Measurements from ENCODE around the gene CUL3. TPM values are rescaled to one million over a fixed set of nuclear protein-coding genes. Genes with fewer than 3 reads are reported as not detected.

The CUL3 gene
- total and polyA plus RNA-seq, 2 of the 13 experiments (the other 11 are each of a cell fraction or from before 2014, with no cell fraction given), result 33.2 to 62.3 TPM

DNA sequence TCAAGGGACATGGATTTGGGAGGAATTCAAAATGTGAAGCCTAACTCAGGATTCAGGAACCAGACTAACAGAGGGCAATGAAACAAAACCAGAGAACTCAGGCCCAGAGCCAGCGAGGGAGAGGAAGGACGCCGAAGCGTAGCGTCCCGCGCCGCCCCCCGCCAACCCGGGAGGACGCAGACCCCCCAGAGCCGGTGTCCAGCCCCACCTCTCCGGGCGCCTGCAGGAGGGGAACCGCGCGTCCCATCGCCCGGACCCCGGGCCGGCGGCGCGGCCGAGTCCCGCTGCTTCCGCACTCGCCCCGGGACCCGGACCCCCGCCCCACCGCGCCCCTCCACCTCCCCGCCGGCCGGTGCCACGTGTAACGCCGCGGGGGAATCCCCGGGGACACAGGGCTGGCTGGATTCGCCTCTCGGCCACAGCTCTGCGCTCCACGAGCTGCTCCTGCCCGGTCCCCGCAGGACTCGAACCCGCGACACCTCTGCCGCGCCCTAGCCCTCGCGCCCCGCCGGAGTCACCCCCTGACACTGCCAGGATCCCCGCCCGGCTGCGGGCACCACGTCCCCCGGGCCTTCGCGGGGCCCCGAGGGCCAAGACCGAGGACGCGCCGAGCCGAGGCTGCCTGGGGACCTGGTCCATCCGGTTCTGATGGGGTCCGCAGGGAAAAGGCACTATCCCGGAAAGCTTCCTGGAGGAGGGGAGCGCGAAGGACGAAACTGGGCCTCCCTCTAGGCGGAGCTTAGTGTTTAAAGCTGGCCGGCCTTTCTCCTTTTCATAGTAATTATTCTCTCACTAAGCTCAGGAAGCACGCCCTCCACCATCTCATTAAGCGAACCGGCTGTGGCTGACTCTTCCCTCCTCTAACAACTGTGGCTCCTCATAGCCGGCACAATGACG is 142.8 kb downstream of the CUL3 start (continued):
- TF ChIP-seq, protein P1, sequence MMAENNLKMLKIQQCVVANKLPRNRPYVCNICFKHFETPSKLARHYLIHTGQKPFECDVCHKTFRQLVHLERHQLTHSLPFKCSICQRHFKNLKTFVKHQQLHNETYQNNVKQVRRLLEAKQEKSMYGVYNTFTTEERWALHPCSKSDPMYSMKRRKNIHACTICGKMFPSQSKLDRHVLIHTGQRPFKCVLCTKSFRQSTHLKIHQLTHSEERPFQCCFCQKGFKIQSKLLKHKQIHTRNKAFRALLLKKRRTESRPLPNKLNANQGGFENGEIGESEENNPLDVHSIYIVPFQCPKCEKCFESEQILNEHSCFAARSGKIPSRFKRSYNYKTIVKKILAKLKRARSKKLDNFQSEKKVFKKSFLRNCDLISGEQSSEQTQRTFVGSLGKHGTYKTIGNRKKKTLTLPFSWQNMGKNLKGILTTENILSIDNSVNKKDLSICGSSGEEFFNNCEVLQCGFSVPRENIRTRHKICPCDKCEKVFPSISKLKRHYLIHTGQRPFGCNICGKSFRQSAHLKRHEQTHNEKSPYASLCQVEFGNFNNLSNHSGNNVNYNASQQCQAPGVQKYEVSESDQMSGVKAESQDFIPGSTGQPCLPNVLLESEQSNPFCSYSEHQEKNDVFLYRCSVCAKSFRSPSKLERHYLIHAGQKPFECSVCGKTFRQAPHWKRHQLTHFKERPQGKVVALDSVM (CRISPR knock-in tag; IDR thresholded peaks at IDR 0.05), result no peak
- no peak for TF ChIP-seq FOXJ3 (CRISPR knock-in tag; IDR thresholded peaks at IDR 0.05; ENCODE audit: borderline replicate concordance)
- no peak for TF ChIP-seq POLR2AphosphoS2 (IDR thresholded peaks at IDR 0.05; ENCODE audit: low read depth, low read length)
- no peak for TF ChIP-seq ZIK1 (CRISPR knock-in tag; IDR thresholded peaks at IDR 0.05; ENCODE audit: borderline replicate concordance, low read depth)
- TF ChIP-seq CBX5 (CRISPR knock-in tag; IDR thresholded peaks at IDR 0.05; ENCODE audit: borderline replicate concordance), result no peak
- TF ChIP-seq, protein P2, sequence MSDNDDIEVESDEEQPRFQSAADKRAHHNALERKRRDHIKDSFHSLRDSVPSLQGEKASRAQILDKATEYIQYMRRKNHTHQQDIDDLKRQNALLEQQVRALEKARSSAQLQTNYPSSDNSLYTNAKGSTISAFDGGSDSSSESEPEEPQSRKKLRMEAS (IDR thresholded peaks at IDR 0.05), result peak; percentile 28; the same call in 1 of the 2 replicates
- TF ChIP-seq, protein P3, sequence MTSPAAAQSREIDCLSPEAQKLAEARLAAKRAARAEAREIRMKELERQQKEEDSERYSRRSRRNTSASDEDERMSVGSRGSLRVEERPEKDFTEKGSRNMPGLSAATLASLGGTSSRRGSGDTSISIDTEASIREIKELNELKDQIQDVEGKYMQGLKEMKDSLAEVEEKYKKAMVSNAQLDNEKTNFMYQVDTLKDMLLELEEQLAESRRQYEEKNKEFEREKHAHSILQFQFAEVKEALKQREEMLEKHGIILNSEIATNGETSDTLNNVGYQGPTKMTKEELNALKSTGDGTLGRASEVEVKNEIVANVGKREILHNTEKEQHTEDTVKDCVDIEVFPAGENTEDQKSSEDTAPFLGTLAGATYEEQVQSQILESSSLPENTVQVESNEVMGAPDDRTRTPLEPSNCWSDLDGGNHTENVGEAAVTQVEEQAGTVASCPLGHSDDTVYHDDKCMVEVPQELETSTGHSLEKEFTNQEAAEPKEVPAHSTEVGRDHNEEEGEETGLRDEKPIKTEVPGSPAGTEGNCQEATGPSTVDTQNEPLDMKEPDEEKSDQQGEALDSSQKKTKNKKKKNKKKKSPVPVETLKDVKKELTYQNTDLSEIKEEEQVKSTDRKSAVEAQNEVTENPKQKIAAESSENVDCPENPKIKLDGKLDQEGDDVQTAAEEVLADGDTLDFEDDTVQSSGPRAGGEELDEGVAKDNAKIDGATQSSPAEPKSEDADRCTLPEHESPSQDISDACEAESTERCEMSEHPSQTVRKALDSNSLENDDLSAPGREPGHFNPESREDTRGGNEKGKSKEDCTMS (CRISPR knock-in tag; conservative IDR thresholded peaks at IDR 0.05), result no peak
- TF ChIP-seq, protein P4, sequence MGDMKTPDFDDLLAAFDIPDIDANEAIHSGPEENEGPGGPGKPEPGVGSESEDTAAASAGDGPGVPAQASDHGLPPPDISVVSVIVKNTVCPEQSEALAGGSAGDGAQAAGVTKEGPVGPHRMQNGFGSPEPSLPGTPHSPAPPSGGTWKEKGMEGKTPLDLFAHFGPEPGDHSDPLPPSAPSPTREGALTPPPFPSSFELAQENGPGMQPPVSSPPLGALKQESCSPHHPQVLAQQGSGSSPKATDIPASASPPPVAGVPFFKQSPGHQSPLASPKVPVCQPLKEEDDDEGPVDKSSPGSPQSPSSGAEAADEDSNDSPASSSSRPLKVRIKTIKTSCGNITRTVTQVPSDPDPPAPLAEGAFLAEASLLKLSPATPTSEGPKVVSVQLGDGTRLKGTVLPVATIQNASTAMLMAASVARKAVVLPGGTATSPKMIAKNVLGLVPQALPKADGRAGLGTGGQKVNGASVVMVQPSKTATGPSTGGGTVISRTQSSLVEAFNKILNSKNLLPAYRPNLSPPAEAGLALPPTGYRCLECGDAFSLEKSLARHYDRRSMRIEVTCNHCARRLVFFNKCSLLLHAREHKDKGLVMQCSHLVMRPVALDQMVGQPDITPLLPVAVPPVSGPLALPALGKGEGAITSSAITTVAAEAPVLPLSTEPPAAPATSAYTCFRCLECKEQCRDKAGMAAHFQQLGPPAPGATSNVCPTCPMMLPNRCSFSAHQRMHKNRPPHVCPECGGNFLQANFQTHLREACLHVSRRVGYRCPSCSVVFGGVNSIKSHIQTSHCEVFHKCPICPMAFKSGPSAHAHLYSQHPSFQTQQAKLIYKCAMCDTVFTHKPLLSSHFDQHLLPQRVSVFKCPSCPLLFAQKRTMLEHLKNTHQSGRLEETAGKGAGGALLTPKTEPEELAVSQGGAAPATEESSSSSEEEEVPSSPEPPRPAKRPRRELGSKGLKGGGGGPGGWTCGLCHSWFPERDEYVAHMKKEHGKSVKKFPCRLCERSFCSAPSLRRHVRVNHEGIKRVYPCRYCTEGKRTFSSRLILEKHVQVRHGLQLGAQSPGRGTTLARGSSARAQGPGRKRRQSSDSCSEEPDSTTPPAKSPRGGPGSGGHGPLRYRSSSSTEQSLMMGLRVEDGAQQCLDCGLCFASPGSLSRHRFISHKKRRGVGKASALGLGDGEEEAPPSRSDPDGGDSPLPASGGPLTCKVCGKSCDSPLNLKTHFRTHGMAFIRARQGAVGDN (CRISPR knock-in tag; IDR thresholded peaks at IDR 0.05), result peak; percentile 49; the same call in 1 of the 2 replicates
- TF ChIP-seq ZFP36 (IDR thresholded peaks at IDR 0.05; ENCODE audit: borderline replicate concordance, low read depth, low read length, partially characterized antibody), result peak; percentile 55
- no peak for TF ChIP-seq SOX5 (CRISPR knock-in tag; IDR thresholded peaks at IDR 0.05; ENCODE audit: borderline replicate concordance)
- TF ChIP-seq ZFAT (CRISPR knock-in tag; conservative IDR thresholded peaks at IDR 0.05), result no peak
- TF ChIP-seq POGZ (CRISPR knock-in tag; IDR thresholded peaks at IDR 0.05), result 0 out of 2 replicates have a peak, but pooled peaks have one; percentile 5
- no peak for TF ChIP-seq ZNF782 (CRISPR knock-in tag; IDR thresholded peaks at IDR 0.05; ENCODE audit: borderline replicate concordance)
- TF ChIP-seq ELF4 (CRISPR knock-in tag; IDR thresholded peaks at IDR 0.05; ENCODE audit: borderline replicate concordance), result no peak
- TF ChIP-seq CHCHD3 (CRISPR knock-in tag; IDR thresholded peaks at IDR 0.05), result no peak
- TF ChIP-seq ZNF557 (CRISPR knock-in tag; IDR thresholded peaks at IDR 0.05), result no peak
- TF ChIP-seq ZNF552 (CRISPR knock-in tag; IDR thresholded peaks at IDR 0.05; ENCODE audit: borderline replicate concordance), result no peak
- TF ChIP-seq TBL1XR1 (IDR thresholded peaks at IDR 0.05; ENCODE audit: borderline replicate concordance, low read length, partially characterized antibody), result no peak
- no peak for TF ChIP-seq SMYD3 (CRISPR knock-in tag; IDR thresholded peaks at IDR 0.05)
- no peak for TF ChIP-seq ZNF781 (CRISPR knock-in tag; IDR thresholded peaks at IDR 0.05; ENCODE audit: borderline replicate concordance, not compliant biosample characterization)
